GM21526 (cell line): ENCODE data around the gene MAD2L2.

ENCODE experiments used
- ATAC-seq: cut with Tn5 transposase; IDR thresholded peaks from one replicate; pipeline ENCODE4 v1.9.1; 2021; ENCODE audit warnings: moderate library complexity; ENCODE audit not compliant: unreplicated experiment, low FRiP score

The MAD2L2 gene

GRCh38 chr1:11639372-11639771 is 41.6 kb downstream of the MAD2L2 start:
- no peak for ATAC-seq

DNA sequence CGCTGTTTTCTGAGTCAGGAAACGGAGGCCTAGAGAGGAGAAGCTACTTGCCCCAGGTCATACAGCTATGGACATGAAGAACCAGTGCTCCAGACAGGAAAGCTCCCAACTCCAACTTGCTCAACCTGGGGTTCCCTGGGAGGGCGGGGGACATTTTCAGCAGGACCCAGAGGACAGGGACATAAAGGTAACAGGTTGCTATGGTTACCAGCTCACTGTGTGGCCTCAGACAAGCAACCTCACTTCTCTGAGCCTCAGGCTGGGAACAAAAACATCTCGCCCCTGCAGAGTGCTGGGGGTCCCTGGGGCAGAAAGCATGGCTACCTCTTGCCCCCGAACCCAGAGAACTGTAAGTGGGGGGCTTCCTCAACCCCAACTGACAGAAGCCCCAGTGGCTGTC is 42.8 kb downstream of the MAD2L2 start:
- ATAC-seq = no peak

DNA sequence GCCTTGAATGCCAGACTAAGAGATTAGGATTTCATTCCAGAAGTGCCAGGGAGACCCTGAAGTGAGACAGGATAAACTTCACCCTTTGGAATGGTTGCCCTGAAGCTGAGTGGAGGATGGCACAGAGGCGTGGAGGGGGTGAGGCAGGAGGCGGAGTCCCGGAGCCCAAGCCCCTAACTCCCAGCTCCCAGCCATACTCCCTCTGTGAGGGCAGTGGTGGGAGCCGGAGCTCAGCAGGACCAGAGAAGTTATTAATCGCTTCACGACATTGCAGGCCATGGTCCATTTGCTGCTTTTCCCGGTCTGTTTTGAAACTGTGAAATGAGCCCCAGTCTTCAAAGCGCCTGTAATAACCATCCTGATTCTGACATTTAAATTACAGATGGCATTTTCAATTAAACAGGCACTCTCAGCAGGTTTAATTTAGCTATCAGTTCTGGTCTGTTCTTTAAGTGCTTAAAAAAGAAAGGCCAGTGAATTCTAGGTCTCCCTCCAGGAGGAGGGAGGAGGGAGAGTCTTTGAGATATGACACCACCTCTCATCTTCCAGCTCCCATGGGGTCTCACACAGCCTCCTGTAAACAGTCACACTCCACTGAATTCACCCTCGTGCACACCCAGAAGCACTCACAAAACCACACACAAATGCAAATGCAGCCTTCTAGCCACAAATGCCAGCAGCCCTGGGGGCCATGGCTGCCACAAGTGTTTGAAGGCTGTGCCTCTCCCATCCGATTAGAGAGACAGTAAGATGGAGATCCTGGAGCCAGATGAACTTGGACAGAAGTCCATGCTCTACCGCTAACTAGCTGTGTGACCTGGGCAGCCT is 46.4 kb downstream of the MAD2L2 start:
- no peak for ATAC-seq

GRCh38 chr1:11629184-11630016 is 51.5 kb downstream of the MAD2L2 start:
- no peak for ATAC-seq

DNA sequence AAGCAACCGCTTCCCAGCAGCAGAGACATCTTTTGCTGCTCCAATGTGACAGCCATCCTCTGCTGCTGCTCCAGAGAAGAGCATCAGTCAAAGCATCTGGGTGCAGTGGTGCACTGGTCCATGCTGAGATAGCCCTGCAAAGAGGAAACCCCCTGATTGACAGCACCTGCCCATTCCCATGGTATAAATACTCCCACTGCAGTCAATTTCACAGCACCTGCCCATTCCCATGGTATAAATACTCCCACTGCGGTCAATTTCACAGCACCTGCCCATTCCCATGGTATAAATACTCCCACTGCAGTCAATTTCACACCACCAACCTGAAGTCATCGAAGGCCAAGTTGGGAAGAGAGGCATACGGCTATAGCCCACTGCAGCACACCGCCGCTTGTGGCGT is 52.2 kb downstream of the MAD2L2 start:
- ATAC-seq = no peak

DNA sequence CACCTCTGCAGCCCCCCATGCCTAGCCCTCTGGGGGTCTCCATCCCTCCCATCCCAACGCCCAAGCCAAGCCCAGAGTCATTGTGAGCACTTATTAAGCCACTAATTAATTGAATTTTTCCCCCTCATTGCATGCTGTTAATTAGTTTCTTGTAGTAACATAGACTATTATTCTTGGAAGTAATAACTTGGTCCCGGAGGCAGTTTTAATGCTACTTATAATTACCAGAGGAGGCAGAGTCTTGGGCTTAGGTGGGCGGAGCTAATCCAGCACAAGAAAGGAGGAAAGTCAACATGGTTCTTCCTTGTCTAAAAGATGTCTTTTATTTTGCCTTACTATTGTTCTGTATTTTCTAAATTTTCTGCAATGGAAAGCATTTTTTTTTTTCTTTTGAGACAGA is 54.4 kb downstream of the MAD2L2 start:
- ATAC-seq = no peak
